ENCODE data around the gene INMT. TPM values are rescaled to one million over a fixed set of nuclear protein-coding genes. Genes with fewer than 3 reads are reported as not detected.

INMT gene
- total RNA-seq, 1 experiment from 2014 or later: not detected

GRCh38 chr7:30736291-30736690, 15.6 kb upstream of the INMT start:
- Mint-ChIP-seq H3K27me3 (ENCODE audit: insufficient read depth, unreplicated experiment) (peaks cover 70% of the 10 kb centered on the region), H3K4me1 (ENCODE audit: insufficient read depth, unreplicated experiment) (no peaks in the 10 kb centered on the region), H3K4me3 (ENCODE audit: unreplicated experiment) (no peak overlapping the region), H3K36me3 (ENCODE audit: insufficient read depth, unreplicated experiment) (no peaks in the 10 kb centered on the region), H3K9me3 (ENCODE audit: unreplicated experiment) (no peaks in the 10 kb centered on the region), H3K27ac (ENCODE audit: low read depth, unreplicated experiment) (no peak overlapping the region)
- ChIA-PET POLR2A (interaction anchor here (0.8 kb wide), 1 partner anchor 9 kb away, joined by 3 read pairs; no protein-coding TSS in a partner anchor), CTCF (no interaction called here)
- TF ChIP-seq, protein P1, sequence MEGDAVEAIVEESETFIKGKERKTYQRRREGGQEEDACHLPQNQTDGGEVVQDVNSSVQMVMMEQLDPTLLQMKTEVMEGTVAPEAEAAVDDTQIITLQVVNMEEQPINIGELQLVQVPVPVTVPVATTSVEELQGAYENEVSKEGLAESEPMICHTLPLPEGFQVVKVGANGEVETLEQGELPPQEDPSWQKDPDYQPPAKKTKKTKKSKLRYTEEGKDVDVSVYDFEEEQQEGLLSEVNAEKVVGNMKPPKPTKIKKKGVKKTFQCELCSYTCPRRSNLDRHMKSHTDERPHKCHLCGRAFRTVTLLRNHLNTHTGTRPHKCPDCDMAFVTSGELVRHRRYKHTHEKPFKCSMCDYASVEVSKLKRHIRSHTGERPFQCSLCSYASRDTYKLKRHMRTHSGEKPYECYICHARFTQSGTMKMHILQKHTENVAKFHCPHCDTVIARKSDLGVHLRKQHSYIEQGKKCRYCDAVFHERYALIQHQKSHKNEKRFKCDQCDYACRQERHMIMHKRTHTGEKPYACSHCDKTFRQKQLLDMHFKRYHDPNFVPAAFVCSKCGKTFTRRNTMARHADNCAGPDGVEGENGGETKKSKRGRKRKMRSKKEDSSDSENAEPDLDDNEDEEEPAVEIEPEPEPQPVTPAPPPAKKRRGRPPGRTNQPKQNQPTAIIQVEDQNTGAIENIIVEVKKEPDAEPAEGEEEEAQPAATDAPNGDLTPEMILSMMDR (IDR thresholded peaks at IDR 0.05; ENCODE audit: unreplicated experiment): no peak
- intact Hi-C loops (cut with micrococcal nuclease): no loop called here
- DNase-seq (ENCODE audit: unreplicated experiment): no peak
- no TSS peak for BruUV-seq (replicated peaks)

- no TSS peak for BruUV-seq (replicated peaks)
- intact Hi-C loops (cut with micrococcal nuclease): no loop called here
Measured at GRCh38 chr7:30738026-30738915, 13.7 kb upstream of the INMT start.

GRCh38 chr7:30739691-30740090, 12.2 kb upstream of the INMT start:
- Mint-ChIP-seq H3K4me1 (ENCODE audit: insufficient read depth, unreplicated experiment) (no peaks in the 10 kb centered on the region), H3K27me3 (ENCODE audit: insufficient read depth, unreplicated experiment) (peaks cover 37% of the 10 kb centered on the region), H3K27ac (ENCODE audit: low read depth, unreplicated experiment) (no peak overlapping the region), H3K36me3 (ENCODE audit: insufficient read depth, unreplicated experiment) (no peaks in the 10 kb centered on the region), H3K4me3 (ENCODE audit: unreplicated experiment) (no peak overlapping the region), H3K9me3 (ENCODE audit: unreplicated experiment) (no peaks in the 10 kb centered on the region)
- intact Hi-C loops (cut with micrococcal nuclease): loop anchor here (1.0 to 5.0 kb wide), 6 partner anchors 61 to 463 kb away; no protein-coding TSS in a partner anchor
- no TSS peak for BruUV-seq (replicated peaks)
- DNase-seq (ENCODE audit: unreplicated experiment): no peak
- ChIA-PET CTCF (interaction anchor here (0.6 to 4.9 kb wide), 47 partner anchors 9 to 1682 kb away, joined by 3 to 35 read pairs (median 5); partner anchors contain the start of gene INMT), POLR2A (interaction anchor here (0.6 kb wide), 1 partner anchor 162 kb away, joined by 3 read pairs; no protein-coding TSS in a partner anchor)
- TF ChIP-seq, protein P1 (IDR thresholded peaks at IDR 0.05; ENCODE audit: unreplicated experiment): no peak

More at GRCh38 chr7:30738026-30738915, 13.7 kb upstream of the INMT start:
- H3K27ac Mint-ChIP-seq (ENCODE audit: low read depth, unreplicated experiment): no peak overlapping the region
- CTCF ChIA-PET: interaction anchor here (0.6 to 4.9 kb wide), 11 partner anchors 11 to 698 kb away, joined by 3 to 35 read pairs (median 14); partner anchors contain the start of gene INMT
- no peak overlapping the region for H3K4me3 Mint-ChIP-seq (ENCODE audit: unreplicated experiment)
- H3K9me3 Mint-ChIP-seq (ENCODE audit: unreplicated experiment): no peaks in the 10 kb centered on the region
- no peak for DNase-seq (ENCODE audit: unreplicated experiment)
- TF ChIP-seq, protein P1 (IDR thresholded peaks at IDR 0.05; ENCODE audit: unreplicated experiment): no peak
- no peaks in the 10 kb centered on the region for H3K36me3 Mint-ChIP-seq (ENCODE audit: insufficient read depth, unreplicated experiment)
- no peaks in the 10 kb centered on the region for H3K4me1 Mint-ChIP-seq (ENCODE audit: insufficient read depth, unreplicated experiment)
- POLR2A ChIA-PET: no interaction called here
- H3K27me3 Mint-ChIP-seq (ENCODE audit: insufficient read depth, unreplicated experiment): peaks cover 50% of the 10 kb centered on the region

Measured in MCF 10A (cell line).